Ecto neural progenitor cell (in vitro differentiated cells): Measurements from ENCODE around the gene PCNX4.
"Not testable (repeated sequence)": the region's sequence is repeated elsewhere in the genome, so short reads cannot be mapped to it uniquely, and the experiment has no call there.

Experiments
- DNase-seq: peaks from one replicate; pipeline ENCODE4 v3.0.0-alpha.2; 2018; ENCODE audit warnings: low spot score

Gene PCNX4

DNA sequence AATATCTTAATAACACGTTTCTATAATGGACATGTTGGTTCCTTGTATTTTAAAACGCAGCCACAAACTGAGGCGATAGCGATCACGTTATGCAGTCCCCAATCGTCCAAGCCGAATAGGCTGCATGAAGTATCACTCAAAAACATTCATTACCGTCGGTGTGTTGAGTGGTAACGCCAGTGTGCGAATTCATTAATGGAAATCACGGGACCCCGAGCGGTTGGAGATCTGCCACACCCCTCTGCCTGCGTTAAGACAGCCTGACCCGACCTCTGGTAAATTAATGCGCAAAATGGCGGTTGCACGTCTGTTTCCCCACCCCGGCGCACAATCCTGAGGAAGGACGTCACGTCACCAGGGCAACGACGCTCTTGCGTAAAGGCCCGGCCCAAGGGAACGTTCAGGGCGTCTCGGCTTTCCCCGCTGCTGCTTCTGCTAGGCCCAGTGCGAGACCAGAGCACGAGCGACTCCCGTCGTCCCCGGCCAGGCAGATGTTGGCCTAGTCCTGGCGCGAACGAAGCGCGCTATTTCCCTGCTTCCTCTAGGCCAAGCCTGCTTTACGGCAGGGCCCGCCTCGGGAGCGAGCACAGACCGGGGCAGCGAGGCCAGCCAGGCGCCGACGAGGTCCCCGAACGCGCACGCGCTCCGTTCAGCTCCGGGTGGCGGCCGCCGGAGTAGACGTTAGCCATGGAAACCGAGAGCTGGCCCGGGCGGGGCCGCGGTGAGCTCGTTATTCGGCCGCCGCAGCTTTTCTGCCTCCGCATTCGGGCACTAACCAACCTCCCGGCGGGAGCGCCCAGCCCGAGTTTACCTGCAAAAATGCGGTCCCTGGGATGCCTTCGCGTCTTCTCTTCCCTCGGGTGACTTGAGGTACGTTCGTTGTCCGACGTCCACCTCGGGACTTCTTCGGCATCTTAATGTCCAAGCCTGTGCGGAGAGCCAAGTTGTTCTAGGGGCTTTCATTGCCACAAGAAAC, at the start of gene PCNX4:
Gene PCNX4 (plus strand): TSS at position 374 of the 976 bp plus-strand sequence. CDS start 15,716 bp downstream, outside the sequence.
- DNase-seq, result peak; percentile 95

DNA sequence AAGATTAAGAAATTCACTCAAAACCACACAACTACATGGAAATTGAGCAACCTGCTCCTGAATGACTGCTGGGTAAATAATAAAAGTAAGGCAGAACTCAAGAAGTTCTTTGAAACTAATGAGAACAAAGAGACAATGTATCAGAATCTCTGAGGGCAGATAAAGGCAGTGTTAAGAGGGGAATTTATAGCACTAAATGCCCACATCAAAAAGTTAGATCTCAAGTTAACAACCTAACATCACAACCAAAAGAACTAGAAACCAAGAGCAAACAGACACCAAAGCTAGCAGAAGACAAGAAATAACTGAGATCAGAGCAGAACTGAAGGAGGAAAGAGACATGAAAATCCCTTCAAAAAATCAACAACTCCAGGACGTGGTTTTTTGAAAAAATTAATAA, 43.7 kb upstream of the PCNX4 start:
- not testable (repeated sequence) for DNase-seq

DNA sequence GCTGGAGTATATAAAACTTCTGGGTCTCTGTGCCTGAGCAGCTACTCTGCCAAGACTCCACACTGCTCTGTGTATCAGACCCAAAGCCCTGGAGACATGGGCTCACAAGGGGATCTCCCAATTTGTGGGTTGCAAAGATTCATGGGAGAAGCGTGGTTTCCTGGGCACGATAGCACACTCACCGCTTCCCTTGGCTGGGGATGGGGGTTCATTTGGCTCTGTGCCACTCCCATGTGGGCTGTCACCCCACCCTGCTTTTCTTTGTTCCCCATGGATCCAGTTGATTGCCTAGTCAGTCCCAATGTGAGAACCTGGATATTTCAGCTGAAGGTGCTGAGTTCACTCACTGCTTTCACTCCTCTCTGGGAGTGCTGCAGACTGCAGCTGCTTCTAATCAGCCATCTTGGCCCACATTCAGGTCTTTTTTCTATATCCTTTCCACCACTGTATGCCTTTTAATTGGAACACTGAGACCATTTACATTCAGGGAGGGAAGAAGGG, 40.0 kb upstream of the PCNX4 start:
- no peak for DNase-seq

DNA sequence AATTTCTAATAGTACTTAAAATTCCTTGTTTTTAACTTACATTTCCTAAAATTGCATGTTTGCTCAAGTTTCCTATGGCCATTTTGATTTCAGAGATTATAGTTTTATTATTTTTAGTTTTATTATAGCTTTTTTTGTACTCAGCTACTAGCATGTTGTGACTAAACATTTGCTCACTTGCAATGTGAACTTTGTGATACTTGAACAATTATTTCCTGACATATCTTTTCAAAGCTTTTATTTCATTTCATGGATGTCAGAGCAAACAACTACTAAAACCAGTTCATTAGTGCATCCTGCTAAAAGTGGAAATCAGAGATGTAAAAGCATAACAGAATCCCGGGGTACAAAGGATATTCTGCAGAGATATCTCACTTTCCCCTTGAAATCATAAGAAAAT, 33.6 kb upstream of the PCNX4 start:
- DNase-seq, result no peak

DNA sequence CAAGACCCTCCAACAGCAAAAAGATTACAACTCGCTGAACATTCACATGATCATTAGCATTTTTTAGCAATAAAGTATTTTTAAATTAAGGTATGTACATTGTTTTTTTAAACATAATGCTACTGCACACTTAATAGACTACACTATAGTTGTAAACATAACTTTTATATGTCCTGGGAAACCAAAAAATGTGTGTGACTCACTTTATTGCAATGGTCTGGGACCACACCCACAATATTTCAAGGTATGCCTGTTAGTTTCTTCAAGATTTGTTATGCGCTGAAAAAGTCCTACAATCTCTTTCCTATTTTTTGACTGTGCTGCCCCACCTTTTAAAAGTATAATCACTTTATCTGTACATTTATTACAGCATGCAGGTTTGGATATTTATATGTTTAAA, 30.4 kb upstream of the PCNX4 start:
- DNase-seq, result no peak

DNA sequence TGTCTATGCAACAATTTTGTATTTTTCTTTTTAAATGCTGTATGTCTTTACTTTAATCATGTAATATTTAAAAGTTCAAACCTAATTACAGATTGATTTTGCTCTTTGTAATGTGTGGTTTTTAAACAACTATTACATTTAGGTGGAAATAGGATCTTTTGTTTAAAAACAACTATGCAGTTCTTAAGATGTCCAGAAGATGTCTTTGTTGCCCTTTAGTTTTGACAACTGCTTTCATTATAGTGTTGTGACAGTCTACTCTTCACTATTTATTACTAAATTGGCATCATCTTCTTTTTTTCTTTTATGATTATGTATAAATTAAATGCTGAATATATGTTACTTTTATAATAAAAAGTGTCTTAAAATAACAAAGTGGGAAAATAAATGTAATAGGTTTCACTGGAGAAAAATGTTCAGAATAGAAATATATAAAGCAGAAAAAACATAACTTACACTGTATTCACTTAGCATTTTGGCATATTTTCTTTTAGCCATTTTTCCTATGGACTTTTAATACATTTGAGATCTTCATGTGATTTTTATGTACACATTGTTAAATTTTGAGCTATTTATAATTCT, 27.1 kb upstream of the PCNX4 start:
- no peak for DNase-seq

DNA sequence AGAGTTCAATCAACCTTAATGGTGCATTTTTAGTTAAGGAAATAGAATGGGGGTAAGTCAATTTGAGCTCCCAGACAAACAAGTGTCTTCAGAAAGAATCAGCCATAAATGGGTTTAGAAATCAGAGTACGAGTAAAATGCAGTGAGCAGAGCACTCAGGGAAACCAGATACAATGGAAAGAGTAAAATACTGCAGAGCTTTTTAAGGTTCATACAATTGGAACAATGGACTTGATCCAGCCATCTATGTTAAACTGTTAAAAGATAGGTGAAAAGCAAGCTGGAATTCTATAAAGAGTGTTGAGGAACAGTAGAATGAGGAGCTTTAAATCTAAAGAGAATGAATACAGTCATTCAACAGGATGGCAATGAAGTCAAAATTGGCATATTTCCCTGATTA, 23.8 kb upstream of the PCNX4 start:
- no peak for DNase-seq

DNA sequence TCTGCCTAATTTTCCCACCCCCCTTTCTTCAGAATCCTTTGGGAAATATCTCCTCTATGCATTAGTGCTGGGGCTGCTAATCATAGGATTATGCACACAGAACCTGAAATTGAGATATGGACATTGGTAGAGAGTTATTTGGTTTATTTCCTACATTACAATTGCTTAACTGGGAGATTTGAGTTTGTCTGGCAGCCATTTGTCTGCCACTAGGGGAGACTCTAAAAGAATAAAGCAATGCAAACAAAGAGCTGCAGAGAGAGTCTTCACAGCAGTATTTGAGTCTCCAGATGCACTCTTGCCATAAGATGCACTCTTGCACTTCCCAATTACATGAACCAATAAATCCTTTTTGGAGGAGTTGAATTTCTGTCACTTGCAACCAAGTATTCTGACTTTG, 12.0 kb upstream of the PCNX4 start:
- no peak for DNase-seq

DNA sequence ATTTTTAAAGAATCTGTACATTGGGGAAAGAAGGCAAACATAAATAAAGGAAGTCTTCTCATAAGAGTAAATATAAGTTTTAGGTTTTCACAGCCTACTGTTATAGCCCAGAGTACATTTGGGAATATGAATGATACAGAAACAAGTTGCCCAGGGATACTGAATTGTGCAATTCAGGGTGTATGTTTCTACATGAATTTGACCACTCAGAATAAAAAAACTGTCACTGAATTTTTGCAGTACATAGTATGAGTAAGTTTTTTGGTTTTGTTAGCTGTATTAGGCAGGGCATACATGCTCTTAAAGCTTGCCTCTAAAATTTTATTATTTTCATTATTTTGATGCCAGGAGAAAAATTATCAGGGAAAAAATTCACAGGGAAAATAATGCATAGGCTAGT, 6.6 kb upstream of the PCNX4 start:
- no peak for DNase-seq

DNA sequence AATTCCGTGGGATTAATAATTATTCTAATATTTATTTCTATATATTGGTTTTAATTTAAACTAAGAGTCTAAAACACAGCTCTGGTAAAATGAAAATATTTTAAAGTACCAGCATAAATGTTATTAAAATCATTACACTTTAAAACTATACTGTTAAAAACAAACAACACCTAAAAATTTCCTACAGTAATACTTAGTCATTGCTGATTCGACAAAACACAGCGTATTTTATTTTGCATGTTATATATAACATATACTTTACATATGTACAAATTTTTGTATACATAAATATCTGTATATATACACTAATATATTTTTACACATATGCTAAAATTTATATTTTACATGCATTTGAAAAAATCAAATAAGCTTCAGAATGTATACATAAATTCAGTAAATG, 6.0 kb upstream of the PCNX4 start:
- no peak for DNase-seq

DNA sequence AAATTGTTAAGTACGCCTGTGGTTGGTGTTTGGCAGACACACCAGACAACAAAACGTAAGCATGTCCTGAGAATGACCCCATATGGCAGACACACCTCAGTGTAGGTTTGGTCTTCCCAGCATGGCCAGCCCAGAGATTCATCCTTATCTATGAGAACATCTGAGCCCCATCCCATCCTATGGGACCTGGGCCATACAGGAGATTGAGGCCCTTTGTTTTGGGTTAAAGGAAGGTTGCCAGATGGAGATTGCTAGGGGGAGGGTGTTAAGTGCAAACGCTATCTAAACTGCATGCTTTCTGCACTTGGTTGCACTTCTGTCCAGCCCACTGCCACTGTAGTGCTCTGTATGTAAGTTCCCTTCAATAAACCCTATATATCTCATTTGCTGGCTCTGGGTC, 4.1 kb upstream of the PCNX4 start:
- DNase-seq, result no peak

DNA sequence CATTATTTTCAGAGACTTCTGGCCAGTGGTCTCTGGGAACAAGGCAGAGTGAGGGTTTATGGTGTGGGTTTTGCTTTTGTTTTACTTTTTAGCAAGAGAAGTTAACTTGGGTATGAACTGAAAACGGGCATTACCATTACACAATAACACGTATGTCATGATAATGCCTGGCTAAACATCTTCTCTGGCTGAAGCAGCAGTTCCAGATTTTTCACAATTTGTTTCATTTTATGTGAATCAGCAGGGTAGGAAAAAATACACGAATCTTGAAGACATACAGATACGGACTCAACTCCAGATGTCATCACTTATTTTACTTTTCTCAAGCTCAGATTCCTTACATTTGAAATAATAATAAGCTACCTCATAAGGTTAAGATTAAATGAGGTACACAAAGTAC, 2.5 kb upstream of the PCNX4 start:
- no peak for DNase-seq

DNA sequence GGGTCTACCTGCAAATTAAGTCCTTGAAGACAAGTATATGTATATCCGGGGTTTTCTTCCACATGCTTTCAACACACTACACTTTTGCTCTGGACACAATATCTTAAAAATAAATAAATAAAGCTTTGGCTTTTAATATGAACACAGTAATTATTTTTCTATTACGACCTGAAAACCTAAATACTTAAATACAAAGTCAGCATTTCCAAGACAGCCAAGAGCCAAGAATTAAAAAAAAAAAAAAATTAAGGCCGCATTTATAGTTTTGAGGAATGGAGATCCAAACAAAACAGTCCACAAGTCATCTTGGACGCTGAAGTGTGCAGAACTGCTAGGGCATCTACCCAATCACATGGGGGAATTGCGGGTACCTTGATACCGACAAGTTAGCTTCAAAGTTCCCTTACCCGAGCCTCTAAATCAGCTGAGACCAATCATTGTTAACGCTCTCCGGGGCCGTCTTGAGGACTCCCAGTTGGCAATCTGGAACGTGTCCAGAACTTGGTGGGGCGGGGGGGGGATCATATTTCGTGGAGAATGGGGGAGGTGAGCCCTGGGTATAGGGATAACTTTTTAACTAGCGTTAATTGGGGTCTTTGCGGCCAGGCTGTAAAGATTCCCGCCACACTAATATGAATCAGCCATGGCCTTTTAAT, 731 bp upstream of the PCNX4 start:
- no peak for DNase-seq

DNA sequence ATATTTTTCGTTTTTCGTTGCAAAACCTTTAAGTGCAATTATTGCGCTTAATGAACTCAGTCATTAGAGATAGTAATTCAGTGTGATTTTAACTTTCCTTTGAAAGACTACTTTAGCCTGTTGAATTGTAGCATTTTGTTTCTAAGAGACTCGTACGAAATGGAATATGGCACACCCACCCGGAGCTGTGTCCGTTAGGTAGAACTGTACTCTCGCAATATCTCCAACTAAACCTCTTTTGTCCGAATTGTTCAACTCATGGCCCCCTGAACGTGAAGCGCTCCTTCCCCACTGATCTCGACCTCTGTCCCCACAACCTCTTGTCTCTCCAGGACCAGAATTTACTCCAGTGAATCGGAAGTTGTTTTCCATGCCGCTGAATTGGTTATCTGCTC, 800 bp downstream of the PCNX4 start:
- no peak for DNase-seq

DNA sequence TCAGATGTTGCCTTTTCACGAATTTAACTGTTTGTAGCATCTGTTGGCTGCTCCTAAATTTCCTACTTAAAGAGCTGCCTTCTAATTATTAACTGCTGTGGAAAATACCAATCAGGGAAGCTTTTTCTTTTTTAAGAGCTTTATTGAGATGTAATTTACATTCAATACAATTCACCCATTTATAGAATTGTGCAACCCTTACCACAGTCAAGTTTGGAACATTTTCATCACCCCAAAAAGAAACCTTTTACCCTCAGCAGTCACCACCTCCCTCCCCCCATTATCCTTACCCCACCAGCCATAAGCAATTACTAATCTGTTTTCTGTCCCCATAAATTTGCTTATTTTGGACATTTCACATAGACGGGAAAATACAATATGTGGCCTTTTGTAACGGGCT, 1.4 kb downstream of the PCNX4 start:
- DNase-seq, result no peak

DNA sequence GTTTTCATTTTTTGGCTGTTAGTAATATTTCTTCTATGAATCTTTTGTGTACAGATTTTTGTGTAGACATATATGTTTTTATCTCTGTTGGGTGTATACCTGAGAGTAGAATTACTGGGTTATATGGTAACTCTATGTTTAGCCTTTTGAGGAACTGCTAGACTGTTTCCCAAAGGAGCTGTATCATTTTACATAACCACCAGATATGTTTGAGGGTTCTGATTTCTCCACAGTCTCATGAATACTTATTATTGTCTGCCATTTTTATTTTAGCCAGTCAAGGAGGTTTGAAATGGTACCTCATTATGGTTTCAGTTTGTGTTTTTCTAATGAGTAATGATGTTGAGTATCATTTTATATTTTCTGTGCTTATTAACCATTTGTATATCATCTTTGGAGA, 1.9 kb downstream of the PCNX4 start:
- no peak for DNase-seq

DNA sequence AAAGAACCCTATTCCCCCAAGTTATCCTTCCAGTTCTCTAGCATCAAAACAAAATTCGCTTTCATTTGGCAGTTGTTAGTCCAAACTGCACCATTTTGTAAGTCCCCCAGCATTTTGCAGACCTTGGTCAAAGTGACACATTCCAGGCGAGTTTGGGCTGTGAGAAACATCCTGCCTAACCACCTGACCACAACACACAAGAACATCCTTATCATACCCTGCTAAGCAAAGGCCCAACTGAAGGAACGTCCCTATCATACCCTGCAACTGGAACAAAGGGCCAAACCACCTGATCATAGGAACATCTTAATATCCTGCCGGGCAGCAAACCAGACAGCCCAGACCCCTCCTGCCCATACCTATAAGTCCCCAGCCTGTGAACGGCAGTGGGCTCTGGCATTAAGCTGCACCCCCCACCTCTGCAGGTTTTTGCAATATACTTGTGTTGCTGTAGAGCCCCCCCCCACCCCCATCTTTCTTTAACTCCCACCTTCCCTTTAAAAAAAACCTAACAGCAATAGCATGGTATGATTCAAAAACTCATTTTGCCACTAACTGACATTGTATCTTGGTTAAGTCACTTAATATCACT, 2.7 kb downstream of the PCNX4 start:
- DNase-seq, result no peak

DNA sequence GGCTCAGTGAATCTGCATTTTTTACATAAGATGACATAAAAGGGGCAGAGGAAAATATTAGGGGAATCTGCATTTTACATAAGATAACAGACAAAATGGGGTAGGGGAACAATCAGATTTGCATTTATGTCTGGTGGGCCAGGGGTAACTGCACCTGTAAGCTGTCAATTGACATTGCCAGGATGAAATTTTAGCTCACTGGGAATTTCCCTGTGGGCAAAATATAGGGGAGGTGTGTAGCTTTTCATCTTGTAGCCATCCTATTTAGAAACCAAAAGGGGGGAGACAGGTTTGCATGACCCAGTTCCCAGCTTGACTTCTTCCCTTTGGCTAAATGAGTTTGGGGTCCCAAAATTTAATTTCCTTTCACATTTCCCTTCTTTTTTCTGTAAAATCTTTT, 3.5 kb downstream of the PCNX4 start:
- no peak for DNase-seq

DNA sequence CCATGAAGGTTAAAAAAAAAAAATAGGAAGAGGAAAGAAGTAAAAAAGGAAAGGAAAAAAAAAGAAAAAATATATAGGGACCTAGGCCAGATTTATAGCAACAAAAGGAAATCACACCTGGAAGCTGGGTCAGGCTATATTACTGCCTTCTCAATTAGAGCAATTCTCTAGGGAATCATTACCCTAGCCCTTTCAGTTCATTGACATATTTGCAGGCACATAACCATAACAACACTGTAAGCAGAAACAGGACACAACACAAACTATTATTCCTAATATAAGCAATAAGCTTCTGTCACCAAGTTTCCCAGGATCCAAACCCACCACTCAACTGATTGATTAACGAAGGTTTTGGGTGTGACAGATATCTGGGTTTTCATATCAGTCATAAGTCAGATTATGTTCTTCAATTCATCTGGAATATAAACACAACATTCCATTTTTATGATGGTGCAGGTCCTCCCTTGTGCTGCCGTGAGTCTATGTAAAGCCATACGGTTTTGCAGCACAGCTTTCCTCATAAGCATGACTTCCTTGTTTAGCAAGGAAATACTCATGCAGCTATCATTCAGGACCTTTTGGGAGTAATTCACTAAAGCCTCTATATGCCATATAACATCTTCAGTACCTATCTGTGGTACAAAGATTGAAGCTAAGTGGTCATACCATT, 4.2 kb downstream of the PCNX4 start:
- DNase-seq, result no peak

DNA sequence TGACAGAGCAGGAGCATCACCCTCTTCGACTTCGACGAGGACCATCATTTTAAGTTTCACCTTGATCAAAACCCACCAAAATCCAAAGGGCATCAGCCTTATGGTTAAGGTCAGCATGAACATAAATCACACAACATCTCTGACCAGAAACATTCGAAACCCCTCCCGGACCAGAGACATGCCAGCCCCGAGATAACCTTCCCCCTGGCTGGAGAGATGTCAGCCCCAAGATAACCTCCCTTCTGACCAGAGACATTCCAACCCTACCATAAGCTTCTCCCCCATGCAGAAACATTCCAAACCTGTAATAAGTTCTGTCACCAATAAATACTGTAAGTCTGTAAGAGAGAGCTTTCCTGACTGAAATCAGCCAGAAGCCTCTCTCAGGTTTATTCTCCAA, 6.3 kb downstream of the PCNX4 start:
- DNase-seq, result no peak

DNA sequence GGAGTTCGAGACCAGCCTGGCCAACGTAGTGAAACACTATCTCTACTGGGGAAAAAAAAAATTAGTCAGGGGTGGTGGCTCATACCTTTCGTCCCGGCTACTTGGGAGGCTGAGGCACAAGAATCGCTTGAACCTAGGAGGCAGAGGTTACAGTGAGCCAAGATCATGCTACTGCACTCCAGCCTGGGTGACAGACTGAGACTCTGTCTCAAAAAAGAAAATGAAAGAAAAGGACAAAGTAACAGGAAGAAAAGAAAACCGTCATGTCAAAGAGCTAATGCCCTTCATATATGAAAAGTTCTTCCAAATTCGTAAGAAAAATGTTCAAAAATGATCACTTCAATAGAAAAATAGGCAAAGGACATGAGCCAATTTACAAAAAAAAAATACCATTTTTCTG, 8.1 kb downstream of the PCNX4 start:
- DNase-seq, result not testable (repeated sequence)

DNA sequence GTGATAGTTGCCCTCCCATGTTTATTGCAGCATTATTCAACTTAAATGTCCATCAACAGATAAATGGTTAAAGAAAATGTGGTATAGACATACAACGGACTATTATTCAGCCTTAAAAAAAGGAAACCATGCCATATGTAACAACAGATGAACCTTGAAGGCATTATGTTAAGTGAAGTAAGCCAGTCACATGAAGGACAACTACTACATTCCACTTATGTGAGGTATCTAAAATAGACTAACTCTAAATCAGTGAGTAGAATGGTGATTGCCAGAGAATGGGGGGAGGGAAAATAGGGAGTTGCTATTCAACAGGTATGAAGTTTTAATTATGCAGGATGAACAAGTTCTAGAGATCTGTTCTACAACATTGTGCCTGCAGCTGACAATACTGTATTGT, 10.1 kb downstream of the PCNX4 start:
- no peak for DNase-seq
